ENCODE data around the gene UBE3B.
A peak's percentile ranks its signal among the peaks of the same experiment; 100 is the strongest.

The UBE3B gene

GRCh38 chr12:109544955-109545531 lies 67.6 kb downstream of the UBE3B start:
- Histone ChIP-seq H3K27ac (replicated peaks) (no peak overlapping the region), H3K27me3 (ENCODE audit: insufficient read depth, poor library complexity, severe bottlenecking) (no peaks in the 10 kb centered on the region), H3K4me3 (replicated peaks; ENCODE audit: insufficient read depth, low read length) (no peak overlapping the region)
- no peak for TF ChIP-seq POLR2AphosphoS5 (IDR thresholded peaks at IDR 0.05; ENCODE audit: low read depth)
- no peak for TF ChIP-seq CTCF (IDR thresholded peaks at IDR 0.05; ENCODE audit: insufficient read depth, low read length)
- peak in 1 of 2 experiments; percentile 9 for DNase-seq (ENCODE audit: low read depth in 1 of 2, low spot score in 1 of 2)

- Histone ChIP-seq H3K4me3 (replicated peaks; ENCODE audit: insufficient read depth, low read length) (no peak overlapping the region), H3K27ac (replicated peaks) (no peak overlapping the region), H3K27me3 (ENCODE audit: insufficient read depth, poor library complexity, severe bottlenecking) (no peaks in the 10 kb centered on the region)
- TF ChIP-seq CTCF (IDR thresholded peaks at IDR 0.05; ENCODE audit: insufficient read depth, low read length), result no peak
- no peak for TF ChIP-seq POLR2AphosphoS5 (IDR thresholded peaks at IDR 0.05; ENCODE audit: low read depth)
- no peak for DNase-seq (ENCODE audit: low read depth in 1 of 2, low spot score in 1 of 2)
Measured at GRCh38 chr12:109545826-109546225, 68.4 kb downstream of the UBE3B start.

- no peak for DNase-seq (ENCODE audit: low read depth in 1 of 2, low spot score in 1 of 2)
- Histone ChIP-seq H3K27ac (replicated peaks) (no peak overlapping the region), H3K4me3 (replicated peaks; ENCODE audit: insufficient read depth, low read length) (no peak overlapping the region), H3K27me3 (ENCODE audit: insufficient read depth, poor library complexity, severe bottlenecking) (no peaks in the 10 kb centered on the region)
- TF ChIP-seq CTCF (IDR thresholded peaks at IDR 0.05; ENCODE audit: insufficient read depth, low read length) (no peak), GABPA (IDR thresholded peaks at IDR 0.05; ENCODE audit: low read depth) (no peak), POLR2AphosphoS5 (IDR thresholded peaks at IDR 0.05; ENCODE audit: low read depth) (no peak), SPI1 (IDR thresholded peaks at IDR 0.05; ENCODE audit: borderline replicate concordance, low read depth) (no peak), REST (IDR thresholded peaks at IDR 0.05; ENCODE audit: insufficient replicate concordance, low read depth) (no peak)
Measured at GRCh38 chr12:109547286-109547685, 69.9 kb downstream of the UBE3B start.

GRCh38 chr12:109548258-109548657 lies 70.8 kb downstream of the UBE3B start:
- H3K27ac ChIP-seq (replicated peaks), result no peak overlapping the region
- peaks cover 3% of the 10 kb centered on the region for H3K27me3 ChIP-seq (ENCODE audit: insufficient read depth, poor library complexity, severe bottlenecking)
- no peak for DNase-seq (ENCODE audit: low read depth in 1 of 2, low spot score in 1 of 2)
- TF ChIP-seq CTCF (IDR thresholded peaks at IDR 0.05; ENCODE audit: insufficient read depth, low read length), result no peak
- no peak for TF ChIP-seq SPI1 (IDR thresholded peaks at IDR 0.05; ENCODE audit: borderline replicate concordance, low read depth)
- TF ChIP-seq POLR2AphosphoS5 (IDR thresholded peaks at IDR 0.05; ENCODE audit: low read depth), result no peak
- TF ChIP-seq REST (IDR thresholded peaks at IDR 0.05; ENCODE audit: insufficient replicate concordance, low read depth), result no peak
- TF ChIP-seq GABPA (IDR thresholded peaks at IDR 0.05; ENCODE audit: low read depth), result no peak
- H3K4me3 ChIP-seq (replicated peaks; ENCODE audit: insufficient read depth, low read length), result no peak overlapping the region
